Measurements from ENCODE around the gene PTCD1.

DNA sequence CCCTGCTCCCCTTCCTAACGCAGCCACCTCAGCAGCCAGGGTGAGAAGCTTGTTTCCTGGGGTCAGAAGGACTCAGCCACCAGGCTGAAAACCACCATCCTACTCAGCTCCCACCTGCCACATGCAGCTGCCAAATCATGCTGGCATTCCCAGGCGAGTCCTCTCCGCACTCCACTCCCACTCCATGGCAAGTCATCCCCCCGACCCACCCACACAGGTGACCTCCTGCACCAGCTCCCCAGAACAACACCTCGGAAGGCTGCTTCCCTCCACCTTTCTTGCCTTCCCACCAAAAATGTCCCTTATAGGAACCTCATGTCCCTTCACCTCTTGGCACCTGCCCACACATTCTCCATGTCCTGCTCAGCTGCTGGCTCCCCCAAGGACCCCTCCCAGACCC is 34.8 kb downstream of the PTCD1 start:
- TF ChIP-seq, protein P1, sequence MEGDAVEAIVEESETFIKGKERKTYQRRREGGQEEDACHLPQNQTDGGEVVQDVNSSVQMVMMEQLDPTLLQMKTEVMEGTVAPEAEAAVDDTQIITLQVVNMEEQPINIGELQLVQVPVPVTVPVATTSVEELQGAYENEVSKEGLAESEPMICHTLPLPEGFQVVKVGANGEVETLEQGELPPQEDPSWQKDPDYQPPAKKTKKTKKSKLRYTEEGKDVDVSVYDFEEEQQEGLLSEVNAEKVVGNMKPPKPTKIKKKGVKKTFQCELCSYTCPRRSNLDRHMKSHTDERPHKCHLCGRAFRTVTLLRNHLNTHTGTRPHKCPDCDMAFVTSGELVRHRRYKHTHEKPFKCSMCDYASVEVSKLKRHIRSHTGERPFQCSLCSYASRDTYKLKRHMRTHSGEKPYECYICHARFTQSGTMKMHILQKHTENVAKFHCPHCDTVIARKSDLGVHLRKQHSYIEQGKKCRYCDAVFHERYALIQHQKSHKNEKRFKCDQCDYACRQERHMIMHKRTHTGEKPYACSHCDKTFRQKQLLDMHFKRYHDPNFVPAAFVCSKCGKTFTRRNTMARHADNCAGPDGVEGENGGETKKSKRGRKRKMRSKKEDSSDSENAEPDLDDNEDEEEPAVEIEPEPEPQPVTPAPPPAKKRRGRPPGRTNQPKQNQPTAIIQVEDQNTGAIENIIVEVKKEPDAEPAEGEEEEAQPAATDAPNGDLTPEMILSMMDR (conservative IDR thresholded peaks at IDR 0.05) = no peak
- no peak for TF ChIP-seq ZFX (IDR thresholded peaks at IDR 0.05)

Measured in C4-2B (cell line).